HG03565 (cell line): ENCODE measurements around the gene GALNT8.

Source experiments
- ATAC-seq: cut with Tn5 transposase; IDR thresholded peaks from one replicate; pipeline ENCODE4 v1.9.1; 2021; ENCODE audit warnings: mild to moderate bottlenecking, moderate library complexity; ENCODE audit not compliant: unreplicated experiment

GALNT8 gene

DNA sequence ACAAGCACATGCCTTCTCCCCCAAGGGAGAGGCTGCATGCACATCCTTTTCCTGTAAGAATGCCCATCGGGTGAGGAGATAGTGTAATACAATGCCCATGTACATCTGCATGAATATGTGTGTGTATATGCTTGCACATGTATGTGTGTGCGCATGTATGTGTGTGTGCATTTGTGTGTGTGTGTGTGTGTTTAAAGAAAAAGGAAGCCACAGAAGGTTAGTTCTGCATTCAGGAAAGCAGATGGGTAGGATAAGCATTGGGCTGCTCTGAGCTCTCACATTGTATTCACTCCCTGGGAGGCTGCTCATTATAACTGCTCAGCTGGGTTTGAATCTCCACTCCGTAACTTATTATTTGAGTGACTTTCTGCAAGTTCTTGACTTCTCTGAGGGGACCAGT, 74.3 kb downstream of the GALNT8 start:
- ATAC-seq, result no peak

GRCh38 chr12:4796216-4796615, 76.0 kb downstream of the GALNT8 start:
- ATAC-seq, result no peak

DNA sequence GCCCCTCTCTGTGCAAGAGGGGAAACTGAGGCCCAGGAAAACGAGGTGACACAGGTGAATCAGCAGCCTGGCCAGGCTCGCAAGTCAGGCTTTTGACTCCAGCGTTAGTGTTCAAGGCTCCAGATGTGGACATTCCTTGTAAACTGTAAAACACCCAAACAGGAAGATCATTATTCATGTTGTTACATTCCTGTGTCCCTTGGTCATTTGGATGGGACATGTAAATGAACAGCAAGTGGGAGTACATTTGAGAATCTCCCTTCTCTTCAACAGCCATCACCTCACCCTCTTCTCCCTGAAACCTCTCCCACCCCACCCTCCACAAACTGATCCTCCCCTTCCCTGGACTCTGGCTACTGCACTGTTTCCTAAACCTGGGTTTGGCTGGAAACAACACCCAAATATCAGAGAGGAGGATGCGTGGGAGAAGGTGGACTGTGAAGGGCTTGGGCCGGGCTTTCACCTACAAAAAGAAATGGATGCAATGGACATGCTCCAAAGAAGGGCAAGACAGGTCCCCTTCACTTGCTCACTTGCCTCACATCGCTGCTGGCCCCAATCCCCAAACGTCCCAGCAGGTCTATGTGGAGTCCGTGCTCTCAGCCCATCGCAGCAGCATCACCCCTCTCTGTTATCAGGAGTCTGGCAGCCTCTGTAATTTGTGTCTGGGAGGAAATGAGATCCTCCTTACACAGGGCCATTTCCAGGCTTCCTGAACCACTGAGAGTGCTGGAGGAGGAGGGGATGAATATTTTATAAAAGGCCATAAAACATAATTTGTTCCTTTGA, 76.7 kb downstream of the GALNT8 start:
- ATAC-seq, result no peak

DNA sequence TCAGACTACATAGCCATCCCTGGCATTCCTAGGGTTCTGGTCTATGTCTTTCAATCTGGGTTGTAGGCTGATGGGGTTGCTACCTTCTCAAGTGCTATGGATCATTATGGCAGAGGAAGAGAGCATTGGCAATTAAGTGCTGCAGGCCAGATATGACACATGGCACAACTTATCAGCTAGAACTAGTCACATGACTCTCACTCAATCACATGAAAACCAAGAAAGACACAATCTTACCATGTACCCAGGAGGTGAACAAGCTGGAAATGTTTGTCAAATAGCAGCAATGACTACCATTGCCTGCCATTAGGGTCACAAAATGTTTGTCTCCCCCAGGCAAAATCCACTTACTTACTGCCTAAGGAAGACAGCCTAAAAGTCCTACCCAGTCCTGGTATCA, 80.4 kb downstream of the GALNT8 start:
- ATAC-seq, result no peak

- no peak for ATAC-seq
Observed at GRCh38 chr12:4802841-4803240, 82.6 kb downstream of the GALNT8 start.

DNA sequence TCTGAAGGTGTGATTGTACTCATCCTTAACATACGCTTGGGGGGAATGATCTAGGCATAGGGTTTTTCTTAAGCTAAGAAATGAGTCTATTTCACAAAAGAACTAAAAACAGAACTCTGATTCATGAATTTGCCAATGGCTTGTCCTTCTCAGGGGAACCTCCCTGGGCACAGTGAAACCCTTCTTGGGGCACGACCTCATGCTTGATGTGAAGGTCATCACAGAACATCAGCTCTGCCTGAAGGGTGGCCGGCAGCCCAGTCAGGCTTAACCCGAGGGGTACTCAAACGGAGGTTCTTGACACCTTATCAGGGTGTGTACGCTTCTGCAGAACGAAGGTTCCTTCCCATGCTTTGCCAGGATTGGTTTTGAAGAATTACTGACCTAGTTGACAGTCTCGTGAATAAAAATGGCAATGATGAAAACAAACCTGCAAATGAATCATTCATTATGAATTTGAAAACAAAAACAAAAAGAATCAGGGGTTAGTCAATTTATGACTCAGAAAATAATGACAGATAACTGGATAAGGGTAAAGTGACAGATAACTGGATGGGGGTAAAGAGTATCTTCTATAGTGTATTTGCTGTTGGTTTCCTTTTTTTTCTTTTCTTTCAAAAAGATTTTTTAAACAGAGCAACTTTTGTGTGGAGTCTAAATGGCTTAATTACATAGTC, 86.4 kb downstream of the GALNT8 start:
- no peak for ATAC-seq

DNA sequence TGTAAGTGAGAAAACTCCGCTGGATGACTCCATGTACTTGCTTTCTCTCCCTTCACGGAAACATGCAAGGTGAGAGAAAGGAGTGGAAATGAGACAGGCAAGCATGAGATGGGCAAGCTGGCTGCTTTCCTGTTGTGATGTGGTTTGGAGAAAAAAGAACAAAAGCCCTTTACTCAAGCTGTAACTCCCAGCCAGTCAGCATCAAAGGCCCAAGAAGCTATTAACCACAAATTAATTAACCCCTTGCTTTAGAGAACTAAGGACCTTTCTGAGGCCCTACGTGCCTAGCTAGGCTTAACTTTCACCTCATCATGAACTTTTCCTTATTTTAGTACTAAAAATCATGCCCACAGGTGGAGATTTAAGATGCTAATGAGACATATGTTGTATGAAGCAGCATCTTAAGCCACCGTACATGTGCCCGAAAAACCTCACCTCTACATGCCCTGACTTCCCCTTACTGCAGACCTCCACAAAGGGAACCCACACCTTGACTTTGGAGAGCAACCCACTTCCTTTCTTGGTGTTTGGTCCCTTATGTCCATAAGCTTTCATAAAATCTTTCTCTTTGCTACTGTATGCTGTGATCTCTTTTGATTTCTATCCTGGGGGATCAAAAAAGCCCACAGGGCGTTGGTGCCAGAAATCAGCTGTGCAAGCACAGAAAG, 87.0 kb downstream of the GALNT8 start:
- ATAC-seq, result no peak

DNA sequence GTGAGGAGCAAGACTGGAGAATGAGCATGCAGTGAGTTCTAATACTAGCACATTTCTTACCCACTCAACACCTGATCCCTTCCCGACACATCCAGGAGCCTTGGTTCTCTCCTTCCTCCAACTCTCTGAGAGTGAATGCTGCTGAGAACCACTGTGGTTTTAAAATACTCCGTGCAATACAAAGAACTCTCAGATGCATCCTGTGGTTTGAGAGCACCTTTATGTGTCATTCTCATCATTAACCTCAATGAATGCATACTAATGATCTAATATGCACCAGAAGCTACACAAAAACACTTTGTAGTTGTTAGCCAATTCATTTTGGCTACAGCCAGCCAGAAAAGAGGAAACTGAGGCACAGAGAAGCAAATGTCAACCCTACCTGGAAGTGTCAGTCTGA, 87.6 kb downstream of the GALNT8 start:
- no peak for ATAC-seq

DNA sequence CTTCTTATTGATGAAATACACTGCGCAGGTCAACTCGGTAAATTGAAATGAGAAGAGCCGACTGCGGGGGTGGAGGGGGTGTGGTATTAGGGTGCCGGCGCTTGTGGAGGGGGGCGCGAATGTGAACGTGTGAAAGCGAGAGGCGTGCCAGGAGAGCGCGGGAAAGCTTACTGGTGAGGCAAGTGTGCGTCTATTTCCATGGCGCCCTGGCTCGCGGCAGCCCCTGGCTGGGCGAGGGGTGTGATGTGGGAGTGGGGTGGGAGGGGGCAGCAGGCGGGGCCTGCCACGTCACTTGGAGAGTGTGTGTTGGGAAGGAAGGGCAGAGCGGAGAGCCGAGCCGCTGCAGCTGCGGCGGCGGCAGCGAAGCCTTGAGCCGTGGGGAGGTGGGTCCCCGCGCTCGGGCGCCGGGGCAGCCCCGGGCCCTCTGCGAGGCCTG, 88.8 kb downstream of the GALNT8 start:
- no peak for ATAC-seq

DNA sequence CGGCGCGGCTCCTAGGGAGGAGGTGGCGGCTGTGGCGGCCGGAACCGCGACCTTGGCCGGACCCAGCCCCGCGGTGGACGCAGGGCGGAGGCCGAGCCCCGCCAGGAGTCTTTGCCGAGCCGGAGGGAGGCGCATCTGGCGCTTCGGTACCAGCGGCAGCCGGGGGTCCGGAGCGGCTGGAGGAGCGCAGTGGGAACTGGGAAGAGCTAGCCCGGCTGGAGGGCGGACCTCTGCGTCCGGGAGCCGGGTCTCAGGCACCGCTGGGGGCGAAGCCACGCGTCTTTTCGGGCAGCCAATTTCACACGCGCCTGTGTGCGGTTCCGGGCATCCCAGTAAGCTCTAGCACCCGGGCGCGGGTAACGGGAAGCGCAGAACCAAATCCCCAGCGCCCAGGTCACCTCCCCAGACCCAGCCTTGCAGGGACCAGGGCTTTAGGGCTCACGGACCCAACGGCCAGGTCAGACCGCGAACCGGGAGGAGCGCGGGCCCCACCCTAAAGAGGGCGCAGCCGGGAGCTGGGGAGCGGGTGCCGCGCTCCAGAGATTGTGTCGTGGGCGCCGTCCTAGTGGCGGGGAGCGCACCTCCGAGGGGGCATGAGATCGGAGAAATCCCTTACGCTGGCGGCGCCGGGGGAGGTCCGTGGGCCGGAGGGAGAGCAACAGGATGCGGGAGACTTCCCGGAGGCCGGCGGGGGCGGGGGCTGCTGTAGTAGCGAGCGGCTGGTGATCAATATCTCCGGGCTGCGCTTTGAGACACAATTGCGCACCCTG, 89.4 kb downstream of the GALNT8 start:
- no peak for ATAC-seq

DNA sequence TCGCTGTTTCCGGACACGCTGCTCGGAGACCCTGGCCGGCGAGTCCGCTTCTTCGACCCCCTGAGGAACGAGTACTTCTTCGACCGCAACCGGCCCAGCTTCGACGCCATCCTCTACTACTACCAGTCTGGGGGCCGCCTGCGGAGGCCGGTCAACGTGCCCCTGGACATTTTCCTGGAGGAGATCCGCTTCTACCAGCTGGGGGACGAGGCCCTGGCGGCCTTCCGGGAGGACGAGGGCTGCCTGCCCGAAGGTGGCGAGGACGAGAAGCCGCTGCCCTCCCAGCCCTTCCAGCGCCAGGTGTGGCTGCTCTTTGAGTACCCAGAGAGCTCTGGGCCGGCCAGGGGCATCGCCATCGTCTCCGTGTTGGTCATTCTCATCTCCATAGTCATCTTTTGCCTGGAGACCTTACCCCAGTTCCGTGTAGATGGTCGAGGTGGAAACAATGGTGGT, 90.0 kb downstream of the GALNT8 start:
- no peak for ATAC-seq

DNA sequence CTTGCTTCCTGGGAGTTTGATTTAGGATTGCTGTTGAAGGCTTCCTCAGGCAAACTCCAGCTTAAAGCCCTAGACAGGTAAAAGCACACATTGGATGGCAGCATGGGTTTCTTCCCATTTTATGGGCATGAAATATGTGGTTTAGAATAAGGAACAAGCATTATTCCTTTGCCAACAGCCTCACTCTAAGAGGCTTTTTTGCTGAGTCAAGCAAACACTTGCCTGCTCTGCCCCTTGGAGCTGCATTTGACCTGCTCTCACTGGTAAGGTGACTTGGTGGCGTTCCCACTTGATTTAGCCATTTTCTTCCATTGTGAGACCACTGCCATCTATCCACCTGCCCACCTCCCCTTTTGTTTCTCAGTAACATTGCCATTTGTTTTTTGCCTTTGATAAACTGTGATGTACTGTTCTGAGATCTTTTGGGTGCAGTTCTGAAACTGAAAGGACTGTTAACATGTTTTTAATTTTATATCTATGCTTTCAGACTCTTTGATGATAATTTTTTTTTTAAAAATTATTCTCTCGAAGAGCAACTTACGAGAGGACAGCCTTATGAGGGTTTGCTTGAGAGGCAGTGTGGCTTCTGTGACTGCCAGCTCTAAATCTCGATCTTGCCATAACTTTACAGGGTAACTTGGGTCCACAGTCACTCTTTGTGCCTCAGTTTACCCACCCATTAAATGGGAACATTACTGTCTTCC, 92.6 kb downstream of the GALNT8 start:
- ATAC-seq, result no peak

DNA sequence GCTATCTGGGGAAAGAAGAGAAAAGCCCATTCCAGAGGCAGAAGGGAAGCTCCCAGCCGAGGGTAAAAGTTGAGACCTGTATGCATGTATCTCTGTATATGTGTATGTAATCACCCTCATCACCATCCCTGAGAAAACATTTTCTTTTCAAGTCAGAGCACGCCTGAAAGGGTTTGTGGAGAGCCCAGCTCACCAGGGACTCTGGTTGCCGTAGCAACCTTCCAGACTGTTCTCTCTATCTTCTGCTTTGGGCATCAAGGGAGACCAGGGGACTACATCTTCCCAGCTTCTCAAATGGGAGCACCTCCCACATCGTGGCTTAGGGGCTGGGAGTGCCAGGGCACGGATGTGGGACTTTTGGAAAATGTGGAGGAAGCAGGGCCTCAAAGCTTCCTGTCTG, 93.5 kb downstream of the GALNT8 start:
- no peak for ATAC-seq

DNA sequence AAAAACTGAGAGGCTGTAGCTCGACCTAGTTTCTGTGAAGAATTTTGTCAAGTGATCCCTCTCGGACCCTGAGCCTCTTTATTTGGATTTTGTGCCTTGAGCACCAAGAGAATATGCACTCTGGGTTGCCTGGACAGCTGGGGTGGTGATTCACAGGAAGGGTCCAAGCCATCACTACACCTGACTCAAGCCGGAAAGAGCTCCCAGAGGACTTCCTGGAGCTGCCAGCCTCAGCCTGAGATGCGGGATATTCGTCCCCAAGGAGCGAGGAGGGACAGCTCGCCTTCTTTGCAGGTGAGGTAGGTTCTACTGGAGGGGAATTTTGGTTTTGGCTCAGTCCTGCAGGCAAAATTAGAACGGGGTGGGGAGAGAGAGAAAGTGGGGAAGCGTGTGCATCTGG, 94.3 kb downstream of the GALNT8 start:
- ATAC-seq, result no peak

GRCh38 chr12:4816744-4817525, 96.7 kb downstream of the GALNT8 start:
- ATAC-seq, result no peak

- ATAC-seq, result no peak
Observed at GRCh38 chr12:4817880-4818279, 97.7 kb downstream of the GALNT8 start.

GRCh38 chr12:4819654-4820053, 99.5 kb downstream of the GALNT8 start:
- ATAC-seq, result no peak

DNA sequence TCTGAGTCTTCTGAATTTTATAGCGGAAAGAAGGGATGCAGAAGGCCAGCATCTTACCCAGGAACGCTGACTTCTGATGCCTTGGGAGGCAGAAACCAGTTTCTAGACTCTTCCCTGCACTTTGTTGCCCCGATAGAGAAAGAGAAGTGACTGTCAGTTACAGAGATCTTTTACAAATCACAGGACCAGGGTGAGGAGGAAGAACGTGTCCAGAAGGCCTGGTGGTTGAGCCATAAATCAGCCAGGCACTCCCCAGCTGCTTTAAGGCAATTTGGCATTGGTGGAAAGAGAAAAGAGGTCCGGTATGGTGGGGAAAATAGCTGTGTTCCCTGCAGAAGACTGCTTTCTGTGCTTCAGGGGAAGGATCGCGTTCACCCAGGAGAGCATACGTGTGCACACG, 100.8 kb downstream of the GALNT8 start:
- ATAC-seq, result no peak
